GM12865 (cell line): ENCODE results near the gene C1QTNF9B.

Experiments
- DNase-seq: peaks from one replicate; pipeline ENCODE4 v3.0.0; 2010; ENCODE audit warnings: low read depth
- H3K4me3 ChIP-seq: 2 replicates; pipeline ENCODE4 v1.5.1; 2011; ENCODE audit warnings: mild to moderate bottlenecking, low read depth, low read length, control low read depth
- TF ChIP-seq, protein P1 (sequence below): IDR thresholded peaks from 2 replicates; pipeline ENCODE4 v1.5.1; 2011; ENCODE audit warnings: low read length, control low read depth, low read depth, inconsistent platforms; ENCODE audit not compliant: insufficient read depth; ENCODE audit errors: missing control alignments

The C1QTNF9B gene

DNA sequence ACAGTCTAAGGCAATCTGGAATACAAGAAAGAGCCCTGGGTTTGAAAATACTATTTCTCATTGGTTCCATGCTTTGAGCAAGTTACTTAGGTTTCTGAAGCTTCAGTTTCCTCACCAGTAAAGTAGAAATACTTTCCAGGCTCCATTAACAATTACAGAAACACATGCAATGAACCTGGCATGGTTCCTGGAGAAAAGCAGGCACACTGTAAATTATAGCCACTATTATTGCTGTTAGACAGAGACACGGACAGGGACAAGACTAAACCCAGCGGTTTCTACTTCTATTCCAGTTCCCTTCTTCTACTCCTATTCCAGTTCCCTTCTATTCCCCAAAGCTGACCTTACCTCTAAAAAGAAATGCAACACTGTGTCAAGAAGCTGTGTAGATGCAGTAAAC is 49.3 kb downstream of the C1QTNF9B start:
- no peak overlapping the region for H3K4me3 ChIP-seq
- DNase-seq: no peak
- TF ChIP-seq, protein P1, sequence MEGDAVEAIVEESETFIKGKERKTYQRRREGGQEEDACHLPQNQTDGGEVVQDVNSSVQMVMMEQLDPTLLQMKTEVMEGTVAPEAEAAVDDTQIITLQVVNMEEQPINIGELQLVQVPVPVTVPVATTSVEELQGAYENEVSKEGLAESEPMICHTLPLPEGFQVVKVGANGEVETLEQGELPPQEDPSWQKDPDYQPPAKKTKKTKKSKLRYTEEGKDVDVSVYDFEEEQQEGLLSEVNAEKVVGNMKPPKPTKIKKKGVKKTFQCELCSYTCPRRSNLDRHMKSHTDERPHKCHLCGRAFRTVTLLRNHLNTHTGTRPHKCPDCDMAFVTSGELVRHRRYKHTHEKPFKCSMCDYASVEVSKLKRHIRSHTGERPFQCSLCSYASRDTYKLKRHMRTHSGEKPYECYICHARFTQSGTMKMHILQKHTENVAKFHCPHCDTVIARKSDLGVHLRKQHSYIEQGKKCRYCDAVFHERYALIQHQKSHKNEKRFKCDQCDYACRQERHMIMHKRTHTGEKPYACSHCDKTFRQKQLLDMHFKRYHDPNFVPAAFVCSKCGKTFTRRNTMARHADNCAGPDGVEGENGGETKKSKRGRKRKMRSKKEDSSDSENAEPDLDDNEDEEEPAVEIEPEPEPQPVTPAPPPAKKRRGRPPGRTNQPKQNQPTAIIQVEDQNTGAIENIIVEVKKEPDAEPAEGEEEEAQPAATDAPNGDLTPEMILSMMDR: no peak

DNA sequence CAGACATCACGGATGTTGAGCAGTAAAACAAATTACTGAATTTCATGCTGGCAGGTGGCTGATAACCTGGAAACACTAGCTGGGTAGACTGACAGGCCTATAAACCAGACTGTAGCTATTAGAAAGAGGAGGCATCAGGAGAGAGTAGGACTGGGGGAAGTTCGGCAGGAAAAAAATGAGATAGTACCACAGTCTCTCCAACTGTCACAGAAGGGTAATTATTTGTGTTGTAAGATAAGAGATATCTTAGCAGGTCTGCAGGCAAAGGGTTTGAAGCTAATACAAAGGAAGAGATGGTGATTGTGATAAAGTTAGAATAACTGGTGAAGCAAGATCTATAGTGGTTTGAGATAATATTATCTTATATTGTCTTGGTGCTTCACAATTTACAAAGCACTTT is 49.8 kb downstream of the C1QTNF9B start:
- TF ChIP-seq, protein P1: no peak
- no peak overlapping the region for H3K4me3 ChIP-seq
- DNase-seq: no peak

DNA sequence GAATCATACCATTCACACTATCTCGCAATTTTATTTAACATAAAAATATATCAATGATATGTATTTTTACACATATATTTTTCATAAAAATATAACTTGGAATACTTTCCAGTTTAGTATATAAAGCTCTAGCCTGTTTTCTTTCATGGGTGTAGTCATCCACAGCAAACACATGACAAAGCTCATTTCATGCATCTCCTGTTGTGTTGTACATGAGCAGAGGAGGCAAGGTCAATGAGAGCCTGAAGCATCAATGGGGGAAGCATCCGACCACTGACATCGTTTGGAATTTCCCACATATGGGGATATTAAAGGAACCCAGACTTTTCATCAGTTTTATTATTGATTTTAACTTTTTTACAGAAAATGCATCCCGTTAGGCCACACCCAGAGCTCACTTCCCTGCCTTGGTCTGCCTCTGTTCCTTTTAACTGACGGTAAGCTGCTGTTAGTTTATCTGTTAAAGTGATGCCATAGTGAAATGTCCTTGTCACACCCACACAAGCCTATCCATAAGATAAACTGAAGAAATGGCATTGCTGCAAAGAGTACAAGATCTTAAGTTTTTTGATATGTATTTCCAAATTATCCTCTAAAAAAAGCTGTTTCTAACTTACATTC is 52.1 kb downstream of the C1QTNF9B start:
- H3K4me3 ChIP-seq: peak overlapping the region; percentile 36
- TF ChIP-seq, protein P1: no peak

DNA sequence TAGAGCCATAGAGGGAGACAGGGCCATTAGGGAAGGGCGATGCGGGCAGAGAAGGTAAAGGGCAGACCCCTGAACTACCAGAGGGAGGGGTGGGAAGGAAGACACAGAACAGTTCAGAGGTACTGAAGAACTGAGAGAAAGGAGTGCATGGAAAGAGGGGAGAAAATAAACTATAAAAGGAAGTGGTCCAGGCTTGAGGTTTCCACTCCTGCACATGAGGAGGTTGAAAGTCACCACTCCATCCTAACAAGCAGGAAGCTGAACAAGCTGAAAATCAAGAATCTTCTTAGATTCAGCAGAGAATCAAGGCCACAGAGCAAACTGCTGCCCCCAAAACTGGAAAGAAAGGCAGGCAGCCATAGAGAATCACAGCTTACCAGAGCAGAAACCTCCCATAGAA is 53.2 kb downstream of the C1QTNF9B start:
- no peak overlapping the region for H3K4me3 ChIP-seq
- peak; percentile 41 for DNase-seq
- TF ChIP-seq, protein P1: no peak

More for the DNA sequence above, 52.1 kb downstream of the C1QTNF9B start:
- DNase-seq: peak; percentile 23

DNA sequence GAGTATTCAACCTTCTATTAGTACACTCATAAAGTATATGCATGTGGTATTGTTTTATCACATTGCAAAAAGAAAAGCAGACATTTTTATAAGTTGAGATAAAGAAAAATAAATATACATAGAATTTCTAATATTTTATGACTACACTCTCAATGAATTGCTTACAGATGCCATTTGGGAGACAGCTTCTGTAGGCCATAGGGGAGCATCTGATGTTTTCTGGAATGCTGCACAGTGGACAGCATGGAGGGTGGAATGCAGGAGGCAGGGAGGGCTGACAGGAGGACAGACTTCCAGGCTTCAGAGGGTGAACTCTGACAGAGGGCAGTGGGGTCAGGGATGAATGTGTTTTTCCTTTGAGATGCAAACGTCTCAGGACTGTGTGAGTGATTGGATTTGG is 53.9 kb downstream of the C1QTNF9B start:
- TF ChIP-seq, protein P1: no peak
- no peak overlapping the region for H3K4me3 ChIP-seq
- DNase-seq: no peak

DNA sequence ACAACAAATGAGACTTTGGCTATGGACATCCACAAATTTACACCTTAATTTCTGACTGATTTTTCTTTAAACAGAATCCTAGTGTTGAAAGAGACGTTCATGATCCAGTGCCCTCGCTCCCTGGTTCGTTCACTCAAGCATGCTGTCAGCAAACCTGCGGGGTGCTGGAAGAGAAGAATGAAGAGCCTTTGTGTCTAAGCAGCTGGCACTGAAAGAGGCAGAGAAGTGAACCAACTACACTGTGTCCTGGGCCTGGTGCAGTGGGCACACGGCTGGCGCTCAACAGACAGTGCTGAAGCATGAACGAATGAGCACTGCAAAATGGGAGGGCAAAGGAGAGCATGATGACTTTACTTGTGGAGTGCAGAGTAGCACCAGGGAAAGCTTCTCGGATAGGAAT is 54.9 kb downstream of the C1QTNF9B start:
- TF ChIP-seq, protein P1: no peak
- DNase-seq: no peak
- H3K4me3 ChIP-seq: no peak overlapping the region
